Thyroid gland (tissue), 4 donors: ENCODE measurements around the gene SERINC2. TPM values are rescaled to one million over a fixed set of nuclear protein-coding genes. Genes with fewer than 3 reads are reported as not detected.
A peak's percentile ranks its signal among the peaks of the same experiment; 100 is the strongest.

Source experiments
- DNase-seq, 2 donors: peaks; one replicate each; pipeline ENCODE4 v3.0.0-alpha.2; 2019
- H3K27ac ChIP-seq, 3 donors: fragments of 200-600 bp; sonication (generic); 1 replicate in 2 of 3; 2 replicates in 1 of 3; pipeline ENCODE4 v1.5.1; 2016 to 2019; ENCODE audit warnings: mild to moderate bottlenecking in 1 of 3, moderate library complexity in 1 of 3
- H3K27me3 ChIP-seq: fragments of 200-600 bp; sonication (generic); one replicate; pipeline ENCODE4 v1.5.1; 2019
- H3K36me3 ChIP-seq, 2 donors: fragments of 200-600 bp; sonication (generic); one replicate each; pipeline ENCODE4 v1.5.1; 2016 to 2019
- H3K4me1 ChIP-seq, 2 donors: fragments of 200-600 bp; sonication (generic); one replicate each; pipeline ENCODE4 v1.5.1; 2017 to 2019
- H3K4me3 ChIP-seq, 3 donors: fragments of 200-600 bp; sonication (generic); replicated peaks in 1 of 3; 1 replicate in 2 of 3; 2 replicates in 1 of 3; pipeline ENCODE4 v1.5.1; 2016; ENCODE audit warnings: mild to moderate bottlenecking in 1 of 3
- H3K9me3 ChIP-seq: fragments of 200-600 bp; sonication (generic); one replicate; pipeline ENCODE4 v1.5.1; 2017
- CTCF ChIP-seq, 6 experiments: fragments of 200-600 bp in 3 of 6; fragments of 450-650 bp in 3 of 6; sonication (generic) in 3 of 6; IDR thresholded peaks; one replicate each; pipeline ENCODE4 v1.5.1; 2016 to 2019; ENCODE audit warnings: antibody characterized with exemption in 6 of 6, mild to moderate bottlenecking in 2 of 6, inconsistent platforms in 1 of 6, moderate library complexity in 1 of 6
- POLR2A ChIP-seq, 2 donors: fragments of 450-650 bp; IDR thresholded peaks; one replicate each; pipeline ENCODE4 v1.6.1; 2017; ENCODE audit warnings: antibody characterized with exemption in 2 of 2, mild to moderate bottlenecking in 2 of 2, moderate library complexity in 1 of 2
- WGBS, 2 donors: methylation state at CpG; one replicate each; pipeline ENCODE4 v1.1.5; 2017; 5-methylcytosine and 5-hydroxymethylcytosine counted together
- intact Hi-C: fragments of 100-400 bp; cut with DNase I; formaldehyde crosslinking; loops from one replicate; pipeline ENCODE4 v1.15.1; 2023
- total RNA-seq, 4 donors: library from RNA; depleted of rRNA; stranded (reverse); fragments of >200 nt; gene quantifications; one replicate each; pipeline ENCODE4 v1.2.3, GENCODE V29; 2016

Gene SERINC2
- total RNA-seq, 4 donors from 2014 or later: 28.9 to 57.7 (median 37.7) TPM

GRCh38 chr1:31370565-31370964 lies 42.4 kb upstream of the SERINC2 start:
- Histone ChIP-seq H3K4me1 (peaks cover 49 to 77% of the 10 kb centered on the region in 2 donors), H3K4me3 (no peak overlapping the region), H3K27me3 (no peaks in the 10 kb centered on the region), H3K9me3 (no peaks in the 10 kb centered on the region), H3K27ac (peak overlapping the region; percentile 87 to 99 (median 96)), H3K36me3 (no peaks in the 10 kb centered on the region)
- intact Hi-C loops: no loop called here
- no peak for DNase-seq
- WGBS, 2 donors: 94 to 100% methylated on average over 3 to 4 of the region's 4 CpGs
- TF ChIP-seq POLR2A (IDR thresholded peaks at IDR 0.05) (no peak), CTCF (IDR thresholded peaks at IDR 0.05) (no peak)

- peak overlapping the region; percentile 91 to 99 (median 96) for H3K27ac ChIP-seq
- intact Hi-C loops: no loop called here
- DNase-seq: peak in 1 of 2 donors; percentile 13
- WGBS, 2 donors: 64 to 67% methylated on average over 10 of the region's 10 CpGs
- no peaks in the 10 kb centered on the region for H3K27me3 ChIP-seq
- H3K36me3 ChIP-seq: no peaks in the 10 kb centered on the region
- no peaks in the 10 kb centered on the region for H3K9me3 ChIP-seq
- H3K4me3 ChIP-seq: no peak overlapping the region
- peaks cover 42 to 69% of the 10 kb centered on the region in 2 donors for H3K4me1 ChIP-seq
- TF ChIP-seq CTCF (IDR thresholded peaks at IDR 0.05) (no peak), POLR2A (IDR thresholded peaks at IDR 0.05) (no peak)
Measured at GRCh38 chr1:31371121-31371959, 41.7 kb upstream of the SERINC2 start.

GRCh38 chr1:31372051-31372450 lies 41.0 kb upstream of the SERINC2 start:
- no peak overlapping the region for H3K4me3 ChIP-seq
- H3K9me3 ChIP-seq: no peaks in the 10 kb centered on the region
- no peaks in the 10 kb centered on the region for H3K36me3 ChIP-seq
- 94 to 95% methylated on average over 3 of the region's 3 CpGs for WGBS, 2 donors
- H3K27ac ChIP-seq: peak overlapping the region; percentile 91 to 99 (median 96)
- DNase-seq: no peak
- TF ChIP-seq CTCF (IDR thresholded peaks at IDR 0.05): no peak
- no peak for TF ChIP-seq POLR2A (IDR thresholded peaks at IDR 0.05)
- intact Hi-C loops: no loop called here
- no peaks in the 10 kb centered on the region for H3K27me3 ChIP-seq
- peaks cover 42 to 64% of the 10 kb centered on the region in 2 donors for H3K4me1 ChIP-seq

GRCh38 chr1:31372751-31373055 lies 40.3 kb upstream of the SERINC2 start:
- peak overlapping the region; percentile 91 to 99 (median 96) for H3K27ac ChIP-seq
- TF ChIP-seq CTCF (IDR thresholded peaks at IDR 0.05) (no peak), POLR2A (IDR thresholded peaks at IDR 0.05) (no peak)
- H3K9me3 ChIP-seq: no peaks in the 10 kb centered on the region
- H3K36me3 ChIP-seq: no peaks in the 10 kb centered on the region
- H3K4me1 ChIP-seq: peaks cover 42 to 62% of the 10 kb centered on the region in 2 donors
- DNase-seq: no peak
- intact Hi-C loops: no loop called here
- H3K4me3 ChIP-seq: peak overlapping the region in 1 of 3 donors; percentile 31
- no peaks in the 10 kb centered on the region for H3K27me3 ChIP-seq
- WGBS, 2 donors: 77 to 90% methylated on average over 5 to 10 of the region's 10 CpGs
